ENCODE data around the gene TSGA10IP.

The TSGA10IP gene

GRCh38 chr11:65982824-65983588, 37.7 kb downstream of the TSGA10IP start:
- Histone ChIP-seq H3K9me2 (ENCODE audit: low read depth, low read length) (no peaks in the 10 kb centered on the region), H3K4me1 (ENCODE audit: insufficient read depth, low read length, severe bottlenecking) (no peaks in the 10 kb centered on the region)

GRCh38 chr11:65983589-65983987, 38.3 kb downstream of the TSGA10IP start:
- Histone ChIP-seq H3K4me2 (ENCODE audit: low read length) (no peak overlapping the region), H3K9me2 (ENCODE audit: low read depth, low read length) (no peaks in the 10 kb centered on the region), H3F3A (ENCODE audit: insufficient read depth, low read length) (no peaks in the 10 kb centered on the region), H3K36me3 (ENCODE audit: insufficient read depth, low read length) (peaks cover 14% of the 10 kb centered on the region), H3K4me3 (ENCODE audit: low read depth, low read length, poor library complexity, severe bottlenecking) (no peak overlapping the region), H3K9ac (ENCODE audit: low read length) (no peak overlapping the region), H3K4me1 (ENCODE audit: insufficient read depth, low read length, severe bottlenecking) (no peaks in the 10 kb centered on the region), H3K27ac (ENCODE audit: low read depth, low read length, poor library complexity, severe bottlenecking) (no peak overlapping the region), H2AFZ (ENCODE audit: low read length) (no peak overlapping the region), H3K9me3 (ENCODE audit: low read length) (no peaks in the 10 kb centered on the region), H4K20me1 (ENCODE audit: insufficient read depth, low read length) (no peaks in the 10 kb centered on the region), H3K79me2 (ENCODE audit: insufficient read depth, low read length) (no peaks in the 10 kb centered on the region), H3K27me3 (ENCODE audit: insufficient read depth, low read length) (no peaks in the 10 kb centered on the region)
- TF ChIP-seq EZH2 (IDR thresholded peaks at IDR 0.05; ENCODE audit: borderline replicate concordance, low read length) (no peak), CTCF (IDR thresholded peaks at IDR 0.05; ENCODE audit: low read length) (no peak)

More at GRCh38 chr11:65982824-65983588, 37.7 kb downstream of the TSGA10IP start:
- Histone ChIP-seq H3K9ac (ENCODE audit: low read length) (no peak overlapping the region), H3K9me3 (ENCODE audit: low read length) (no peaks in the 10 kb centered on the region), H4K20me1 (ENCODE audit: insufficient read depth, low read length) (no peaks in the 10 kb centered on the region), H3K27ac (ENCODE audit: low read depth, low read length, poor library complexity, severe bottlenecking) (no peak overlapping the region), H3K4me3 (ENCODE audit: low read depth, low read length, poor library complexity, severe bottlenecking) (no peak overlapping the region), H3K27me3 (ENCODE audit: insufficient read depth, low read length) (no peaks in the 10 kb centered on the region), H3K36me3 (ENCODE audit: insufficient read depth, low read length) (peaks cover 17% of the 10 kb centered on the region), H2AFZ (ENCODE audit: low read length) (no peak overlapping the region), H3K79me2 (ENCODE audit: insufficient read depth, low read length) (no peaks in the 10 kb centered on the region), H3F3A (ENCODE audit: insufficient read depth, low read length) (no peaks in the 10 kb centered on the region), H3K4me2 (ENCODE audit: low read length) (no peak overlapping the region)
- TF ChIP-seq CTCF (IDR thresholded peaks at IDR 0.05; ENCODE audit: low read length) (no peak), EZH2 (IDR thresholded peaks at IDR 0.05; ENCODE audit: borderline replicate concordance, low read length) (no peak)

DNA sequence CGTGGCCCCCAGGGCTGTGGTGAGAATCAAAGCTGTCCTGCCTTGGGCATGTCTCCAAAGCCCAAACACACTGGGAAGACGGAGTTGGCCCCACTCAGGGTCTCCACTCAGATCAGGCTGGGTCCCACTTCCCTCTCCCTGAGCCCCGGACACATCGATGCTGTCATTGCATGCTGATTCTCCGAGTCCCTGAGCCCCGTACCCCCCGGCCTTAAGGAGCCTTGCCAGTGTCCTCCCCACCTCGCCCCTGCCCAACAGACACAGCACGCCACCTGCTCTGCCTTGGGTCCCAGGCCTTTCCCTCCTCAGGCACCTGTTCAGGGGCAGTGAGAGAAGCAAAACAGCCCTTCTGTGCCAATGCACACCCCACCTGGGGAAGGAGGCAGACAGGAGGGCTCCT, 42.1 kb downstream of the TSGA10IP start:
- Histone ChIP-seq H3K4me1 (ENCODE audit: insufficient read depth, low read length, severe bottlenecking) (no peaks in the 10 kb centered on the region), H3F3A (ENCODE audit: insufficient read depth, low read length) (no peaks in the 10 kb centered on the region), H3K27me3 (ENCODE audit: insufficient read depth, low read length) (no peaks in the 10 kb centered on the region), H3K79me2 (ENCODE audit: insufficient read depth, low read length) (no peaks in the 10 kb centered on the region), H3K9me2 (ENCODE audit: low read depth, low read length) (no peaks in the 10 kb centered on the region), H2AFZ (ENCODE audit: low read length) (no peak overlapping the region), H4K20me1 (ENCODE audit: insufficient read depth, low read length) (no peaks in the 10 kb centered on the region), H3K4me3 (ENCODE audit: low read depth, low read length, poor library complexity, severe bottlenecking) (no peak overlapping the region), H3K9ac (ENCODE audit: low read length) (no peak overlapping the region), H3K4me2 (ENCODE audit: low read length) (no peak overlapping the region), H3K9me3 (ENCODE audit: low read length) (no peaks in the 10 kb centered on the region), H3K36me3 (ENCODE audit: insufficient read depth, low read length) (peaks cover 21% of the 10 kb centered on the region), H3K27ac (ENCODE audit: low read depth, low read length, poor library complexity, severe bottlenecking) (no peak overlapping the region)
- TF ChIP-seq CTCF (IDR thresholded peaks at IDR 0.05; ENCODE audit: low read length) (no peak), EZH2 (IDR thresholded peaks at IDR 0.05; ENCODE audit: borderline replicate concordance, low read length) (no peak)
